GM12874 (cell line): ENCODE measurements around the gene KDM1A.

Source experiments
- TF ChIP-seq, protein P1 (sequence below): IDR thresholded peaks from 2 replicates; pipeline ENCODE4 v1.5.1; 2011; ENCODE audit warnings: low read depth, mild to moderate bottlenecking, control low read depth, low read length, moderate library complexity; ENCODE audit not compliant: insufficient read depth

Gene KDM1A

DNA sequence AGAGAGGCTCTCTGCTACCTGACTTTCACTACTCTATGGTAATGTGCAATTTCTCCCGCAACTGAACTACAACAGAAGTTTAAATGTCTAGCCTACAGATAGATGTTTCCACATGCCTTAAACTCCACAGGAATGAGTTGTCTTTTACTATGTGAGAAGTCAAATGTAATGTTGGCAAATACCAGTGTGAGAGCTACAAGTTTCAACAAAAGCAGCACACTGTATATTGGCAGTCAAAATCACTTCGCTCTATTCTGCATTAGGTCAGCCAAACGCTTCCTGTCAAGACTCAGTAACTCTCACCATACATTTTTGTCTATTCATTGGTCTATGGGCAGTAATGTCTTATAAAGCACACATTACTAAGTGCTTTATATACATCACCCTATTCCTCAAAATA lies 107.5 kb downstream of the KDM1A start:
- TF ChIP-seq, protein P1, sequence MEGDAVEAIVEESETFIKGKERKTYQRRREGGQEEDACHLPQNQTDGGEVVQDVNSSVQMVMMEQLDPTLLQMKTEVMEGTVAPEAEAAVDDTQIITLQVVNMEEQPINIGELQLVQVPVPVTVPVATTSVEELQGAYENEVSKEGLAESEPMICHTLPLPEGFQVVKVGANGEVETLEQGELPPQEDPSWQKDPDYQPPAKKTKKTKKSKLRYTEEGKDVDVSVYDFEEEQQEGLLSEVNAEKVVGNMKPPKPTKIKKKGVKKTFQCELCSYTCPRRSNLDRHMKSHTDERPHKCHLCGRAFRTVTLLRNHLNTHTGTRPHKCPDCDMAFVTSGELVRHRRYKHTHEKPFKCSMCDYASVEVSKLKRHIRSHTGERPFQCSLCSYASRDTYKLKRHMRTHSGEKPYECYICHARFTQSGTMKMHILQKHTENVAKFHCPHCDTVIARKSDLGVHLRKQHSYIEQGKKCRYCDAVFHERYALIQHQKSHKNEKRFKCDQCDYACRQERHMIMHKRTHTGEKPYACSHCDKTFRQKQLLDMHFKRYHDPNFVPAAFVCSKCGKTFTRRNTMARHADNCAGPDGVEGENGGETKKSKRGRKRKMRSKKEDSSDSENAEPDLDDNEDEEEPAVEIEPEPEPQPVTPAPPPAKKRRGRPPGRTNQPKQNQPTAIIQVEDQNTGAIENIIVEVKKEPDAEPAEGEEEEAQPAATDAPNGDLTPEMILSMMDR: no peak

DNA sequence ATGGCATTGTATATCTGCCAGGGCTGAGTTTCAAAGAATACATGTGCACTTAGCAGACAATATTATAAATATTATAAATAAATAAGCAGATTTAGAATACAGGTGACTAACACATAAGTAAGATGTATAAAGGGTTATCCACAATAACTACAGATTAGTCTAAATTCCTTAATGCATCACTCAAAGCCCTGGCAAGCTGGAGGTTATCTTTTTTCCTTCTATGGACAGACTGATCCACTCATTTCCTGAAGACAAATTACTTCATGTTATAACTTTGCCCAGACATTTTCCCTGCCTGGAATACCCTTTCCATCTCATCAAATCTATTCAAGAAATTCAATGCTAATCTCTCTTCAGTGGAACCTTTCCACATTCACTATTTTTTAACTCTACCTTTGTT lies 110.6 kb downstream of the KDM1A start:
- TF ChIP-seq, protein P1: no peak

DNA sequence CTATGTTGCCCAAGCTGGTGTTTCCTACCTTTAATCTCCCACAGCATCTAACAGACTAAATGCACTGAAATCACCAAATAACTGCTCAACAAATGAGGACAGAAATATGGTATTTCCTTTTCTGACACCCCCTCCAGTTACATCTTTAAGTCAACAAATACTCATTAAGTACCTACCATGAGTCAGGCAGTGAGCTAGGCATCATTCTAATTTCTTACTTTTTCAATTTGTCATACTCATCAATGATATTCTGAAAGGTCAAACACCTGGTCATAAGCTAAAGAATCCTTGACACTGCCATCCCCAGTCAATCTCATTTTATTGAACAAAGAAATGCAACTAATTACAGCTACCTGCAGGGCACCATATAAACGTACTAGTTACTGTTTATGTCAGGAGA lies 112.8 kb downstream of the KDM1A start:
- TF ChIP-seq, protein P1: no peak
